Measurements from ENCODE around the gene CTDSP2.

Gene CTDSP2

GRCh38 chr12:57826966-57827365 lies 19.6 kb downstream of the CTDSP2 start:
- H3K36me3 ChIP-seq (replicated peaks; ENCODE audit: low read depth, low read length): peaks cover 52% of the 10 kb centered on the region
- TF ChIP-seq CTCF (IDR thresholded peaks at IDR 0.05; ENCODE audit: low read depth, low read length) (no peak), EZH2phosphoT487 (IDR thresholded peaks at IDR 0.05; ENCODE audit: low read depth) (no peak)

GRCh38 chr12:57826400-57826799 lies 20.1 kb downstream of the CTDSP2 start:
- H2AFZ ChIP-seq (ENCODE audit: low read depth, low read length): no peak overlapping the region
- H3K9ac ChIP-seq (ENCODE audit: low read length): no peak overlapping the region
- no peak overlapping the region for H3K4me2 ChIP-seq (ENCODE audit: low read length)
- no peaks in the 10 kb centered on the region for H3K9me3 ChIP-seq (ENCODE audit: insufficient read depth, low read length)
- TF ChIP-seq CTCF (IDR thresholded peaks at IDR 0.05; ENCODE audit: low read depth, low read length): no peak
- no peak for TF ChIP-seq EZH2phosphoT487 (IDR thresholded peaks at IDR 0.05; ENCODE audit: low read depth)
- peaks cover 52% of the 10 kb centered on the region for H3K36me3 ChIP-seq (replicated peaks; ENCODE audit: low read depth, low read length)
- no peaks in the 10 kb centered on the region for H3K27me3 ChIP-seq (ENCODE audit: low read depth, low read length)
- no peak overlapping the region for H3K4me3 ChIP-seq (ENCODE audit: low read length)
- no peaks in the 10 kb centered on the region for H3K4me1 ChIP-seq (ENCODE audit: low read length)
- H3K27ac ChIP-seq (ENCODE audit: low read length): no peak overlapping the region
- peaks cover 26% of the 10 kb centered on the region for H3K79me2 ChIP-seq (ENCODE audit: low read length)
- H4K20me1 ChIP-seq (ENCODE audit: insufficient read depth, low read length): peaks cover 25% of the 10 kb centered on the region

More at GRCh38 chr12:57826966-57827365, 19.6 kb downstream of the CTDSP2 start:
- Histone ChIP-seq H3K4me3 (ENCODE audit: low read length) (no peak overlapping the region), H3K27me3 (ENCODE audit: low read depth, low read length) (no peaks in the 10 kb centered on the region), H3K9me3 (ENCODE audit: insufficient read depth, low read length) (no peaks in the 10 kb centered on the region), H3K27ac (ENCODE audit: low read length) (no peak overlapping the region), H3K4me1 (ENCODE audit: low read length) (no peaks in the 10 kb centered on the region), H4K20me1 (ENCODE audit: insufficient read depth, low read length) (peaks cover 31% of the 10 kb centered on the region), H3K4me2 (ENCODE audit: low read length) (no peak overlapping the region), H3K9ac (ENCODE audit: low read length) (no peak overlapping the region), H3K79me2 (ENCODE audit: low read length) (peaks cover 32% of the 10 kb centered on the region), H2AFZ (ENCODE audit: low read depth, low read length) (no peak overlapping the region)

- TF ChIP-seq EZH2phosphoT487 (IDR thresholded peaks at IDR 0.05; ENCODE audit: low read depth): no peak
- TF ChIP-seq CTCF (IDR thresholded peaks at IDR 0.05; ENCODE audit: low read depth, low read length): no peak
- H4K20me1 ChIP-seq (ENCODE audit: insufficient read depth, low read length): peaks cover 18% of the 10 kb centered on the region
Observed at GRCh38 chr12:57825451-57825850, 21.1 kb downstream of the CTDSP2 start.

GRCh38 chr12:57823908-57824640 lies 22.5 kb downstream of the CTDSP2 start:
- Histone ChIP-seq H3K9ac (ENCODE audit: low read length) (no peak overlapping the region), H3K9me3 (ENCODE audit: insufficient read depth, low read length) (no peaks in the 10 kb centered on the region), H2AFZ (ENCODE audit: low read depth, low read length) (no peak overlapping the region), H3K27ac (ENCODE audit: low read length) (no peak overlapping the region), H3K4me1 (ENCODE audit: low read length) (no peaks in the 10 kb centered on the region), H3K79me2 (ENCODE audit: low read length) (peaks cover 5% of the 10 kb centered on the region; the same call in 1 of the 2 replicates), H3K27me3 (ENCODE audit: low read depth, low read length) (no peaks in the 10 kb centered on the region), H3K4me2 (ENCODE audit: low read length) (no peak overlapping the region), H3K36me3 (replicated peaks; ENCODE audit: low read depth, low read length) (peaks cover 48% of the 10 kb centered on the region), H4K20me1 (ENCODE audit: insufficient read depth, low read length) (peaks cover 5% of the 10 kb centered on the region), H3K4me3 (ENCODE audit: low read length) (no peak overlapping the region)
- TF ChIP-seq EZH2phosphoT487 (IDR thresholded peaks at IDR 0.05; ENCODE audit: low read depth): no peak
- TF ChIP-seq CTCF (IDR thresholded peaks at IDR 0.05; ENCODE audit: low read depth, low read length): no peak

More at GRCh38 chr12:57825451-57825850, 21.1 kb downstream of the CTDSP2 start:
- Histone ChIP-seq H3K27me3 (ENCODE audit: low read depth, low read length) (no peaks in the 10 kb centered on the region), H3K27ac (ENCODE audit: low read length) (no peak overlapping the region), H3K79me2 (ENCODE audit: low read length) (peaks cover 18% of the 10 kb centered on the region), H3K4me1 (ENCODE audit: low read length) (no peaks in the 10 kb centered on the region), H3K4me3 (ENCODE audit: low read length) (no peak overlapping the region), H3K9ac (ENCODE audit: low read length) (no peak overlapping the region), H3K9me3 (ENCODE audit: insufficient read depth, low read length) (no peaks in the 10 kb centered on the region), H3K4me2 (ENCODE audit: low read length) (no peak overlapping the region), H3K36me3 (replicated peaks; ENCODE audit: low read depth, low read length) (peaks cover 52% of the 10 kb centered on the region), H2AFZ (ENCODE audit: low read depth, low read length) (no peak overlapping the region)
